NCI-H2081 (cell line): Measurements from ENCODE around the gene GADD45G.

ENCODE experiments used
- DNase-seq, 2 experiments: peaks; one replicate each; lab custom pipeline; 2025; lab: John Stamatoyannopoulos, UW

GADD45G gene, protein sequence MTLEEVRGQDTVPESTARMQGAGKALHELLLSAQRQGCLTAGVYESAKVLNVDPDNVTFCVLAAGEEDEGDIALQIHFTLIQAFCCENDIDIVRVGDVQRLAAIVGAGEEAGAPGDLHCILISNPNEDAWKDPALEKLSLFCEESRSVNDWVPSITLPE

DNA sequence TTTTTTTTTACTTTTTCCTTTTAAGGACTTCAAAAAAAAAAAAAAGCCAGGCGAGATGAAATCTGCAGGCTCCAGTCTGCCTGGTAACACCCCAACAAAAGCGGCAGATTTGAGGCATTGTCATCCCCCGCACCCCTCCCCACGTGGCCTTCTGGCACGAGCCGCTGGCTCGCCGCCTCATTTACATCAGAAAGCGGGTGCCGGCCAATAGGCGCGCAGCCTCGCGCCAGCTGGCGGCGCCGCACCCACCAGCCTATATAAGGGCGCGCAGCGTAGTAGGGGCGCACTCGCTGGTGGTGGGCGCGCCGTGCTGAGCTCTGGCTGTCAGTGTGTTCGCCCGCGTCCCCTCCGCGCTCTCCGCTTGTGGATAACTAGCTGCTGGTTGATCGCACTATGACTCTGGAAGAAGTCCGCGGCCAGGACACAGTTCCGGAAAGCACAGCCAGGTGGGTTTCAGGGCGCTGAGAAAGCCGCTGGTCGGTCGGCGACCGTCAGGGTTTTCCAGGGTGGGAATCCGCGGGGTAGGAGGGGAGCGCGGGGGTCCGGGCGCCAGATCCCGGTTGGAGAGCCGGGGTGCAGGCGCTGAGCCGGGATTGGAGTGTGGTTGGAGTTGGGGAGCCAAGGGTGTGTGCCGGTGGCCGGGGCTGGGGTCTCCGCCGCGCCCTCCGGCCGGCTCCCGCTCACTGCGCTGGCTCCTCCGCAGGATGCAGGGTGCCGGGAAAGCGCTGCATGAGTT is at the start of gene GADD45G:
Gene GADD45G (plus strand): TSS at position 284 of the 736 bp plus-strand sequence. CDS start 110 bp downstream, at position 394.
- DNase-seq, result peak; percentile 95 to 97

DNA sequence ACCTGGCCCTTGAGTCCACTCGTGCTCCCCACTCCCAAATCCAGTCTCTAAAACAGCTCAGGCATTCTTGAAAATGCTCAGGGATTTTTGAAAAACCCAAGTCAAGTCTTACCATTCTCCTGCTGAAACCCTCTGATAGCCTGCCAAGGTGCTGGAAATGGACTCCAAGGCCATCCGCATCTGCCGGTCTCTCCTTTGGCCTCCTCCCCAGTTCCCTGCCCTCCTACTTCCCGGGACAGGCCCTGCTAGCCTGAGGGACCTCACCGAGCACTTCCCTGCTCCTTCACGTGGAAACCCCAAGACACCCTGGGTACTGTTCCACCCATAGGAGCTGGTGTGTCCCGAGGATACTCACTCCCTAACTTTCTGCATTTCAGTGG is 49.8 kb upstream of the GADD45G start:
- no peak for DNase-seq

DNA sequence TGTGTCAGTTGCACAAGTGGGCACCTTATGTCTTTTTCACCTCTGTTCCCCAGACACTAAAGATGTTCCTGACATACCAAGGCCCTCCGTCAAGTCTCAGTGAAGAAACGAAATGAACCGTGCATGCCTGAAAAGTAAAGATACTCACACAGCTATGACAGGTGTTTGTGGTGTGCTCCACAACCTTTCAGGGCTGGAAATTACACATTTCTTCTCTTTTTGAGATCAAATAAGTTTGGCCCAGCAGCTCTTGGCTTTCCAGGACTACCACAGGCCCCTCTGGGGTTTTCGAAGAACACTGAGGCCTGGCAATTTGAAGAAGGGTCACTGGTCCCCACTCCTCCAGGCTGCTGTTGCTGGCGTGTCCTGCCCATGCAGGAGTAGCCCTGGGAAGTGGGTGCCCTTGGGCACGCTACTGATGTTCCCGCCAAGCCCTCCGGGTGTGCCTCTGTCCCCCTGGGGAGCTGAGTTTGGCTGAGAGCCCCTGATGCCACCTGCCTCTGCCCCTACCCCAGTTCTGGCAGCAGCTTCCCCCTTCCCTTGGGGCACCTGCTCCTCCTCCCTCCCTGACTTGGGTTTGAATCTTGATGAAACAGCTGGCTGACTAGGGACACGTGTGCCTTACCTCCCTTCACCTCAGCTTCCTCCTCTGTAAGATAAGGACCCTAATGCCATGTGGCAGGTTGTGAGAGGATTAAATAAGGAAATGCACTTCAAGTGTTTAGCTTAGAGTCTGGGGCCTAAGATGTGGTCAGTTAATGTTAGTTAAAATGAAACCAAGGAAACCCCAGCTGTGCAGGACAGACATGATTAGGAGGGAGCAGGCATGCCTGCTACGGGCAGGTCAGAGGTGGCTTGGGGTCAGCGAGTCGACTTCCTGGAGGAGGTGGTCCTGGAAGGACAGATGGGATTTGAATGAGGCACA is 49.1 kb upstream of the GADD45G start:
- no peak for DNase-seq

DNA sequence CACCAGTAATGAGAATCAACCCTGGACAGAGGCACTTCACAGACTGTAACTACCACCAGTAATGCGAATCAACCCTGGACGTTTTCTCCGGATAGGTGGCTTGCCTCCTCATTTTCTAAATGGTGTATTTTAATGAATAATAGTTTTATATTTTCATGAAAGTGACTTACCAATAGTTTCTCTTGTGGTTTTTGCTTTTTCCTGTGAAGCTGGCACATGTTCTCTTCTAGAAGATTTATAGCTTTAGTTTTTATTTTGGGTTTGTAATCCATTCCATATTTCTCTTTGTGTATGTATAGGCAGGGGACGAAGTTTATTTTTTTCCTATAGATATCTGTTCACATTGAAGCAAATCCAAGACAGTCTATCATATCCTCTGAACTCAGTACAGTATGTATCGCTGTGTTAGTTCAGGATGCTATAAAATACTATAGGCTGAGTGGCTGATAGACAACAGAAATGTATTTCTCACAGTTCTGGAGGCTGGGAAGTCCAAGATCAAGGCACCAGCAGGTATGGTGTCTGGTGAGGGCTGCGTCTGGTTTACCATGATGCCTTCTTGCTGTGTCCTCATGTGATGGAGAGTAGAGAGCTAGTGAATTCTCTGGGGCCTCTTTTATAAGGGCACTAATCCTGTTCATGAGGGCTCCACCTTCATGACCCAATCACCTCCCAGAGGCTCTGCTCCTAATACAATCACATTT is 46.5 kb upstream of the GADD45G start:
- no peak for DNase-seq

DNA sequence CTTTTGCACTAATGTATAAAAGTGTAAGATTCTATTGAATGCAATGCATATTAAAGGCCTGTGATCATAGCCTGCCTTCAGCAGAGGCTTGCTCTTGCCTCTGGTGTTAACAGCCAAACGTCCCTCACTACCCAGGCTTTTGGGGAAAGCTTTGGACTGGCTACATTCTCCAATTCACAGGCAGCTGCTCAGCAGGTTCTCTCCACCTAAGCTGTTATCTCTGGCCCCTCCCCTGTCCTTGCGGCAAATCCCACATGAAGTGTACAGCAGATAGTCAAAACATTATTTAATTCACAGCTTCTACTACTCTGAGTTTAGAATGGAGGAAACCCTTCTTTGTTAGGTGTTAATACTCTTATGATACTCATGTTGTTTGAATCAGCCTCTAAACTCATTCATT is 45.9 kb upstream of the GADD45G start:
- no peak for DNase-seq

DNA sequence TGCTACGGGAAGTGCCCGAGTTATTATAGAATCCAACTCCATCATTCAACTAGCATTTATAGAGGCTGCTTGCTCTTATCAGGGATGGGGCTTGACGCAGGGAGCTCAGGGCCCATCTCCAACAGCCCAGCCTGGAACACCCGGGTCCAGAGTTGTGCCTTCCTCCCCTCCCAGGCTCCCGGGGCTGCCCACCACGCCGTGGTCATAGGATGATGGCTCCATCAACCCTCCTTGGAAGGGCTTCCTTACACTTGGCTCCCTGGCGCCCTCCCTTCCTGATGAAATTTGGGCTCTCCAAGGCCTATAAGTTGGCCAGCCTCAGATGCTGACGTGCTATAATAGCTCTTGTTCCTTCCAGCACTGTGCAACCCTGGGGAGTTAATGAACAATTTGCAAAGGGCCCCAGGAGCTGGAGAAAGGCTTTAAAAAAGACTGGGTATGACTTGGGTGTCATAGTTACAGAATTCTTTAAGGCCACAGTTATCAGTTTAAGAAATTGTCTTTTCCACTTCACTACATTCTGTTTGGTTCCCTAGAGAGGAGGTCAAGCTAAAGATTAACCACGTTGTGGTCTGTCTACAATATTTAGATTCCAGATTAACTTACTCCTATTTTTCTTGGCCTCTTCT is 42.5 kb upstream of the GADD45G start:
- no peak for DNase-seq

DNA sequence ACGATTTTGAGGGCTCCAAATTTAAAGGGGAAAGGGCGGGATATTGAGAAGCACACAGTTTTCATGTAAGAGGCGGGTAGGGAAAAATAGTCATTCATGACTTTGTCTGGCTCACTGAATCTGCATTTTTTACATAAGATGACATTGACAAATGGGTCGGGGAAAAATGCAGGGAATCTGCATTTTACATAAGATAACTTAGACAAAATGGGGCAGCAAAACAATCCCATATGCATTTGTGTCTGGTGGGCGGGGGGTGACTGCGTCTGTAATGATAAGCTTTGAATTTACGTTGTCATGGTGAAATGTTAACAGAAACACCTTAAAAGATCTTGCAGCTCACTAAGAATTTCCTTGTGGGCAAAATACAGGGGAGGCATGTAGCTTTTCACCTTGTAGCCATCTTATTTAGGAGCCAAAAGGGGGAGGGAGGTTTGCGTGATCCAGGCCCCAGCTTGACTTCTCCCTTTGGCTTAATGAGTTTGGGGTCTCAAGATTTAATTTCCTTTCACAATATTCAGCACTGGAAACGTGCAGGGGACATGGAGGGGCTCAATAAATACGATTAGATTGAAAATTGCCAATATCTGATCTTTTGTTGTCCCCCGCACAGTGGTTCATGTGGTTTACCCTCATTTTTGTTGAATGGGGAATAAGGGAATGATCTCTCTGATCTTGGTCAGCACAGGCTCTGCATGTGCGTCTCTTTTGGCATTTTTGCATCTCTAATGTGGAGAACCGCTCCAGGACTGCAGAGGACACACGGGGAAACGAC is 41.1 kb upstream of the GADD45G start:
- DNase-seq, result no peak

DNA sequence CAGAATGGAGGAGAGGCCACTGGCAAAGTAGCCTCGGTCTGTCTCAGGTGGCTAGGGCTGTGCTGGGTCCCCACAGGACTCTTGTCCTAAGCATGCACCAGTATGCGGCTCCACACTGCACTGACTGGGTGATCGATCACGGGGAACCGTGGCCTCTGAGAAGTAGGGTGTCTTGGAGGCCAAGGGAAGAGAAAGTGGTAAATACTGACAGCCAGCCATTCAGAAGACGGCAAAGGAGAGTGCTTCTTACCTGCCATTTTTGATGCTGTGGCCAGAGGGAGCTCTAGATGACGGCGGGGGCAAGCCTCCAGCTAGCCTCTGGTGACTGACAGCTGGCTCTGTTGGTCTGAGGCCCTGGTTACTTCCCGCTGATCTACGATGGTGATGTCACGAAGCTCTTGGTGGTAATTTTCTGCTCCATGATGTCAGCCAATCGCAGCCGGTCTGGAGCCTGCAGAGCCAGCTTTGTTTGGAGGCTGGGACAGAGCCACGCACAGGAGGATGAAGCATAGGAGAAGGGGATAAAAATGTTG is 40.4 kb upstream of the GADD45G start:
- no peak for DNase-seq

DNA sequence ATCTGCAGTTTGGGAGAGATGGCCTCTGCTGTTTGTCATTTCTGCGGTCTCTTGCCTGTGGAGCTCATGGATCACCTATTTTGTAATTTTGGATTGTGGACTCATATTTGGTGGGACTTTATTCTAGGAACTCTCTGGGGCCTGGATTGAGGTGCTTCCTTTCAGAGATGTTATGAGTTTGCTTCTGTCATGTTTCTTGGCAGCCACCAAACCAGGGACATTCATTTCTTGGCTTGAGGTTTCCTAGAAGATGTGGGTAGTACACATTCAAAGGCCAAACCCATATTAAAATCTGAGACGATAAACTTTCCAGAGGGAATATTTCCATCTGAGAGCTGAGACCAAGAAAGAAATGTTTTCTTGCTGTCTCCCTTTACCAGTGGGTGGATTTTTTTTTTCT is 37.2 kb upstream of the GADD45G start:
- no peak for DNase-seq

DNA sequence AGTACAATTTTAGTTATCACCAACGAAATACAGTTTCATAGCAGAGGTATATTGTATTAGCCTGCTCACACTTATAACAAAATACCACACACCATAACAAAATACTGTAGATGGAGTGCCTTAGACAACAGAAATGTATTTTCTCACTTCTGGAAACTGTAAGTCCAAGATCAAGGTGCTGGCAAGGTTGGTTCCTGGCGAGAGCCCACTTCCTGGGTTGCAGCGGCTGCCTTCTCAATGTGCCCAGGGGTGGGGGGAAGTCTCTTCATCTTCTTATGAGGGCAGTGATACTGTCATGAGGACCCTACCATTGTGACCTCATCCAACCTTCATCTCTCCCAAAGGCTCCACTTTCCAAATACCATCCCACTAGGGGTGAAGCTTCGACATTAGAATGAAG is 30.5 kb upstream of the GADD45G start:
- DNase-seq, result no peak

DNA sequence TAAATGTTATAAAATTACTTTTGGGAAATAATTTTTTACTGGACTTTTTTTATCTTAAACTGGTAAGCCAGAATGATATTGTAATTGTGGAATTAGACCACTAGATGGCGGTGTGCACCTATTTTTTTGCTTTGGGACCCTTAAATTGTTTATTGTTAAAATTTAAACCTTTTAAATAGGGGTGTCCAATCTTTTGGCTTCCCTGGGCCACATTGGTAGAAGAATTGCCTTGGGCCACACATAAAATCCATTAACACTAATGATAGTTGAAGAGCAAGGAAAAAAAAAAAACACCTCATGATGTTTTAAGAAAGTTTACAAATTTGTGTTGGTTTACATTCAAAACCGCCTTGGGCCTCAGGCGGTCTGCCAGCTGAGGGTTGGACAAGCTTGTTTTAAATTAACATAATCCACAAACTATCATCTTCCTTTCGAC is 28.4 kb upstream of the GADD45G start:
- DNase-seq, result peak in 1 of 2 experiments; percentile 10

DNA sequence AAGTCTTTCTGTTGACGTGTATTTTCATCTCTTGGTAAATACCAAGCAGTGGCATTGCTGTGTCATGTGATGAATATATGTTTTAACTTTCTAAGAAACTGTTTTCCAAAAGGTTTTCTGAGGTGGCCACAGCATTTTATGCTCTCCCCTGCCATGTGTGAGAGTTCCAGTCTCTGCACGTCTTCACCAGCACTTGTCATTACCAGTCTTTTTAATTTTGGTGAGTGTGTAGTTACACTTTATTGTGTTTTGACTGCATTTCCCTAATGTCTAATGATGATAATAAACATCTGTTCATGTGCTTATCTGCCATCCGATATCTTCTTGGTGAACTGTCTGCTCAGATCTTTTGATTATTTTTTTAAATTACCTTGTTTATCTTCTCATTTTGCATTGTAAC is 27.4 kb upstream of the GADD45G start:
- no peak for DNase-seq

DNA sequence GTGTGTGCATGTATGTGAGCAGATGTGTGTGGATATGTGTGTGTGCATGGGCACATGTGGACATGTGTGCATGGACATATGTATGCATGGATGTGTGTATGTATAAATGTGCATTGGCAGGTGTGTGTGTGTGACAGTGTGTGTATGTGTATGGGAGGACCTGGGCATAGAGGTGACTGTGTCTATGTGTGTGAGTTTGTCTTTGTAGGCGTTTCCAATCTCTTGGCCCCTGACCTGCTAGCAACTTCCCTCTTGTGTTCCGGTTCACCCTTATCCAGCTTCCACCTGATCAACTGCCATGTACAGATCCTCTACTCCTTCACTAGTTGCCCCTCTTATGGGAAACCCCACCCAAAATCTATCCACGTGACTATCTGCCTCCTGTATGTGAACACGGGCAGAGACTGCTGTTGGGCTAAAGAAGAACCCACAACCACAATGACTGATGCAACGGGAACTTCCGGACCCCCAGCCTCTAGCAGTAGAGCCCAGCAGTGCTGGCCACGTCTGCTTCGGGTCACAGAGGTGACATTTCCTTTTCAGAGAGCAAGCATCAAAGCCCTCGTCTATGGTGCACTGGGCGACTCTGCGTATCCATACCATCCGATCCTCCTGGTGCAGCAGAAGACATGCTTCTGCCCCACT is 24.9 kb upstream of the GADD45G start:
- DNase-seq, result no peak

DNA sequence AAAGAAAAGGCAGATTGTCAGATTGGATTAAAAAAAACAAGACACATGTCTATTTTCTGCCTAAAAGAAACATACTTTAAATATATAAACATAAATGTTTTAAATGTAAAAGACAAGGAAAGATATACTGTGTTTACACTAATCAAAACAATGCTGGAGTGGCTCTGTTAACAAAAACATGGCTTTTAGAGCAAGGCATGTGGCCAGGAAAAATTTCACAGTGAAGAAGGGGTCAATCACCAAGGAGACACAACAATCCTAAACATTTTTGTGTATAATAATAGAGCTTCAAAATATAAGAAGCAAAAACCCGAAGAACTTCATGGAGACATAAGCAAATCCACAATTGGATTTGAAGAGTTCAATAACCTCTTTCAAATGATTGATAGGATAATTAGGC is 18.5 kb upstream of the GADD45G start:
- no peak for DNase-seq

DNA sequence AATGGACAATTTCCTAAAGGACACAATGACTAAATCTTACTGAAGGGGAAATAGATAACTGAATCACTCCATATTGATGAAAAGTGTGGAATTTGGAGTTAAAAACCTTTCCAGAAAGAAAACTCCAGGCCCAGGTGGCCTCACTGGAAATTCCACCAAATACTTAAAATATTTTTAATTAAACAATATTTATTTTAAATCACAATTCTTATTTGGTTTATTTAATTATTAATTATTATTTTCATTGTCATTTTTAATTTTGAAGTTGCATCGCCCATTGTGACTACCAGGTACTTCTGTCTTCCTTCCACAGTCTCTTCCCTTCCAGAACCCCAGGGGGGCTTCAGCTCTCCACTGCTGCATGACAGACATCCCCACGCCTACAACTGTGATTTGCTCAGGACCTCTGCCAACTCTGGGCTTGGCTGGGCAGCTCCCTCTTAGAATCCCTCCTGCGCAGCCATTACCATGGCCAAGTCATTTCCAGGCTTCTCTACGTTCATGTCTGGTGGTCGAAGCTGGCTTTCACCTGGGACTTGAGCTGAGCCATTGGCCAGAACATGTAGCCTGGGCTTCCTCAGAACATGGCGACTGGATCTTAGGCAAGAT is 16.4 kb upstream of the GADD45G start:
- DNase-seq, result peak in 1 of 2 experiments; percentile 19

DNA sequence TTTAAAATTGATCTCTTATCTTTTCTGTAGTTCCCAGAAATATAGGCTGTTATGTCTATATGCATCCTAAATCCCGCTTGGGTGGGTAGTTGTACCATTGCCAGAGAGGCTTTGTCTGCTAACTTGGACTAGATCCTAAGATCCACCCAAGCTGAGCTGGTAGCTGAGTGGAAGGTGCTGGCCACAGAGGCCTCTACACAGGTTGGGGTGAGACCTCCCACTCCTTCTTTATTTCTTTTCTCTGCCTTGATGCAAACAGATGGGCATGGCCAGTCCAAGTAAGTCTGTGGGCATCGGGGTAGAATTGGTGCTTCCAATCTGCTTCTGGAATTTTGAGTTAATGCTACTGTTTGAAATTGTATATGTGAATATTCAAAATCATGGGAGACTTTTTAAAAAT is 14.4 kb upstream of the GADD45G start:
- DNase-seq, result no peak

DNA sequence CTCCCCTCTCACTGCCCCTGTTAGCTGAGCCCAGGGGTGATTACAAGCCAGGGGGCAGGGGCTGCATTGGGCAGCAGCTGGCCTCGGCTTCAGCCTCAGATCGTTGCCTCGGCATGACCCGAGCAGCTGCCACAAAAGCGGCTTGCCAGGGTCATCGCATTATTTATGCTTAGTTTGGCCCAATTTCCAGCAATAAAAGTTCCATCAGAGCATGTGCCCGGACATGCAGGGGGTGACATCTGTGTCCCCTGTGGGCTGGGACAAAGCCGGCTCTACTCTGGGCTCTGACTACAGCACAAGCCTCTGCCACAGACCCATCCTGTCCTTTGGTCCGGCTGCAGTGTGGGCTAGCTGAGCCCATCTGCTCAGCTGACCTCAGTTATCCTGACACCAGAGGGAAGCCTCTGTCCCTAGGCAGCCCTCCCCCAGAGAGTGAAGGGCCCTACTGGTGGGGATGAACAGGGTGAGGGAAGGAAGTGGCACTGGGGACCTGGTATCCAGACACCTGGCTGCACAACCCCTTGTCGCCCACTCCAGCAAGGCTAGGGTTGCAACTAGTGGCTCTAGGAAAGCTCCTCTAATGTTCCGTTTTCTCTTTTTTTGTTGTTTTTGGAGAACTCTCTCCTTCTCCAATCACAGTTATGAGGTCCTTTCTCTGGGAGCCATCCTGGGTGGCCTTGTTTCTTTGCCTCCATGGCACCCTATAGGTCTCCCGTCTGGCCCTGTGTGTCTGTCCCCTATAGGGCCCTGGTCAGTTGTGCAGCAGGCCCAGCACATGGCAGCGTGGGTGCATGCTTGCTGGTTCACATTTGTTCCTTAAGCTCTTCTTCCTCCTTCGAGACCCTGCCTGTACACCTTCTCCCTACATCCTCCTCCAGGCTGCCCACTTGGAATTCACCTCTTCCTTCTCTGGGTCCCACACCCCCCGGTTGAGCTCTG is 13.3 kb upstream of the GADD45G start:
- no peak for DNase-seq

DNA sequence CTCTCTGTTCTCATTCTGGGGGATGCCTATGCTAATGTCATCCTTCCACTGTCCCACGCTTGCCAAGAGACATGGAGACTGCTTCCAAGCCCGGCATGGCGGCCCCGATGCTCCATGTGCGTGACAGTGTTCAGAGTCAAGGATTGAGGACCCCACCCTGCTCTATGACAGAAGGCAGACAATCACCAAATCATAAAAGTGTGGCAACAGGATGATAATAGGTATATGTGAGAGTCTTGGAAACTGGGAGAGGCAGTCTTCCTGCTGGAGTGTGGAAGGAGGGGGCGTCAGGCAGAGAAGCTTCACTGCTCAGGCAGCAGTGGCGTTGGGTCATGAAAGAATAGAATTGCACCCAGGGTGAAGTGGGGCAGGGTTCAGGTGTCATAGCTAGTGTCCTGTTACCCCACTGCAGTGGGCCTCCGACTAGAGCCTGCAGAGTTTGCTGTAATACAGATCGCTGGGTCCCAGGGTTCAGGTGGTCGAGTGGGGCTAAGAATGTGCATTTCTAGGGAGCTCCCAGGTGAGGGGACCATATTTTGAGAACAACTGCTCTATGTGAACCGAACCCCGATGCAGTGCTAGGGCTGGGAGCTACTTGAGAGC is 12.5 kb upstream of the GADD45G start:
- DNase-seq, result no peak
